ENCODE results near the gene CALHM5.

CALHM5 gene

GRCh38 chr6:116508527-116508926, 2.9 kb upstream of the CALHM5 start:
- DNase-seq (ENCODE audit: low spot score) = no peak

- no peak for DNase-seq (ENCODE audit: low spot score)
Observed at GRCh38 chr6:116512111-116512559, 696 bp downstream of the CALHM5 start.

- DNase-seq (ENCODE audit: low spot score) = no peak
Observed at GRCh38 chr6:116512734-116513133, 1.3 kb downstream of the CALHM5 start.

GRCh38 chr6:116513224-116513875, 1.9 kb downstream of the CALHM5 start:
- no peak for DNase-seq (ENCODE audit: low spot score)

- no peak for DNase-seq (ENCODE audit: low spot score)
Observed at GRCh38 chr6:116514111-116514510, 2.7 kb downstream of the CALHM5 start.

GRCh38 chr6:116515141-116515540, 3.7 kb downstream of the CALHM5 start:
- DNase-seq (ENCODE audit: low spot score) = no peak

GRCh38 chr6:116518621-116519368, 7.4 kb downstream of the CALHM5 start:
- no peak for DNase-seq (ENCODE audit: low spot score)

- DNase-seq (ENCODE audit: low spot score) = no peak
Observed at GRCh38 chr6:116522896-116523295, 11.5 kb downstream of the CALHM5 start.

- DNase-seq (ENCODE audit: low spot score) = no peak
Observed at GRCh38 chr6:116524236-116524635, 12.8 kb downstream of the CALHM5 start.

- DNase-seq (ENCODE audit: low spot score) = no peak
Observed at GRCh38 chr6:116528133-116528532, 16.7 kb downstream of the CALHM5 start.

GRCh38 chr6:116528780-116529179, 17.3 kb downstream of the CALHM5 start:
- DNase-seq (ENCODE audit: low spot score) = no peak

- no peak for DNase-seq (ENCODE audit: low spot score)
Observed at GRCh38 chr6:116529466-116530290, 18.2 kb downstream of the CALHM5 start.

GRCh38 chr6:116530436-116530835, 19.0 kb downstream of the CALHM5 start:
- DNase-seq (ENCODE audit: low spot score) = no peak

- peak; percentile 48 for DNase-seq (ENCODE audit: low spot score)
Observed at GRCh38 chr6:116531675-116532570, 20.5 kb downstream of the CALHM5 start.

GRCh38 chr6:116533233-116533957, 22.0 kb downstream of the CALHM5 start:
- no peak for DNase-seq (ENCODE audit: low spot score)

- no peak for DNase-seq (ENCODE audit: low spot score)
Observed at GRCh38 chr6:116535109-116535508, 23.7 kb downstream of the CALHM5 start.

- DNase-seq (ENCODE audit: low spot score) = peak; percentile 32
Observed at GRCh38 chr6:116536216-116536621, 24.8 kb downstream of the CALHM5 start.

- no peak for DNase-seq (ENCODE audit: low spot score)
Observed at GRCh38 chr6:116542426-116542825, 31.0 kb downstream of the CALHM5 start.

GRCh38 chr6:116543149-116543548, 31.7 kb downstream of the CALHM5 start:
- DNase-seq (ENCODE audit: low spot score) = no peak

GRCh38 chr6:116545651-116546050, 34.2 kb downstream of the CALHM5 start, which contains the start of gene TRAPPC3L:
TSS of gene TRAPPC3L (minus strand) at chr6:116545684. CDS start at chr6:116545514, 170 bp downstream.
- no peak for DNase-seq (ENCODE audit: low spot score)

- no peak for DNase-seq (ENCODE audit: low spot score)
Observed at GRCh38 chr6:116547358-116547757, 35.9 kb downstream of the CALHM5 start.

All from germinal center (tissue), 1 donor.